Parathyroid adenoma (tissue), 2 donors: ENCODE results near the gene PNPLA3.

Source experiments
- H2AFZ ChIP-seq: fragments of 300-600 bp; sonication (generic); one replicate; pipeline ENCODE4 v1.7.0; 2017; ENCODE audit warnings: antibody characterized with exemption, mild to moderate bottlenecking
- H3K27ac ChIP-seq: fragments of 300-600 bp; sonication (generic); one replicate; pipeline ENCODE4 v1.7.0; 2017
- H3K27me3 ChIP-seq: fragments of 300-600 bp; sonication (generic); one replicate; pipeline ENCODE4 v1.7.0; 2017; ENCODE audit warnings: low read length; ENCODE audit not compliant: control insufficient read depth, insufficient read depth
- H3K36me3 ChIP-seq: fragments of 300-600 bp; sonication (generic); one replicate; pipeline ENCODE4 v1.7.0; 2017; ENCODE audit warnings: low read length; ENCODE audit not compliant: control insufficient read depth, insufficient read depth
- H3K4me1 ChIP-seq: fragments of 300-600 bp; sonication (generic); one replicate; pipeline ENCODE4 v1.7.0; 2017; ENCODE audit warnings: control low read depth
- H3K4me2 ChIP-seq: fragments of 300-600 bp; sonication (generic); one replicate; pipeline ENCODE4 v1.7.0; 2017; ENCODE audit warnings: low read length
- H3K4me3 ChIP-seq: fragments of 300-600 bp; sonication (generic); one replicate; pipeline ENCODE4 v1.7.0; 2017; ENCODE audit warnings: low read depth, low read length
- H3K79me2 ChIP-seq: fragments of 300-600 bp; sonication (generic); one replicate; pipeline ENCODE4 v1.7.0; 2017; ENCODE audit warnings: control low read depth
- H3K9ac ChIP-seq: fragments of 300-600 bp; sonication (generic); one replicate; pipeline ENCODE4 v1.7.0; 2017; ENCODE audit warnings: mild to moderate bottlenecking
- H3K9me3 ChIP-seq: fragments of 300-600 bp; sonication (generic); one replicate; pipeline ENCODE4 v1.7.0; 2017; ENCODE audit warnings: low read length; ENCODE audit not compliant: control insufficient read depth
- TF ChIP-seq, protein P1 (sequence below): fragments of 300-600 bp; sonication (generic); IDR thresholded peaks from one replicate; pipeline ENCODE4 v1.7.0; 2017; ENCODE audit warnings: antibody characterized with exemption, mild to moderate bottlenecking
- donor health status: primary hyperparathyroidism.

The PNPLA3 gene

DNA sequence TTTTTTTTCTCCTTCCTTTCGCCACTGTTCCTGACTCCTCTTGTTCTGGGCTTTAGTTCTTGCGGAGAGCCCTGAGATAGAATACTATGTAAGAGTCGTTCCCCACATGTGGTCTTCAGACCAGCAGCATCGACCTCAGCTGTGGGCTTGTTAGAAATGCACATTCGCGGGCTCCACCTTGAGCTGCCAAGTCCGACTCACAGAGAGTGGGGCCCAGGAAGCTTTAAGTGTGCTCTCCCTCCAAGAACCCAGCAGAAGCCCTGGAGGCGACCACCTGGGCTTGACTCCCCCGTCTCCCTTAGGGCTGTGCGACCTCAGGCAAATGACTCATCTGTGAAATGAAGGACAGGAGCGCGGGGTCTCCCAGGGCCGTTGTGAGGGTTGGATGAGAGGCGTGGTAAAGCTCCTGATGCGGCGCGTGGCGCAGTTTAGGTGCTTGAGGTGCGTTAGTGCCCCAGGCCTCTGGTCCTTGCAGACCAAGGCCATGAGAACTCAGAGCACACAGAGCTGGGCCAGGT is 50.5 kb downstream of the PNPLA3 start:
- H3K79me2 ChIP-seq: no peaks in the 10 kb centered on the region
- H3K4me2 ChIP-seq: no peak overlapping the region
- no peaks in the 10 kb centered on the region for H3K4me1 ChIP-seq
- TF ChIP-seq, protein P1, sequence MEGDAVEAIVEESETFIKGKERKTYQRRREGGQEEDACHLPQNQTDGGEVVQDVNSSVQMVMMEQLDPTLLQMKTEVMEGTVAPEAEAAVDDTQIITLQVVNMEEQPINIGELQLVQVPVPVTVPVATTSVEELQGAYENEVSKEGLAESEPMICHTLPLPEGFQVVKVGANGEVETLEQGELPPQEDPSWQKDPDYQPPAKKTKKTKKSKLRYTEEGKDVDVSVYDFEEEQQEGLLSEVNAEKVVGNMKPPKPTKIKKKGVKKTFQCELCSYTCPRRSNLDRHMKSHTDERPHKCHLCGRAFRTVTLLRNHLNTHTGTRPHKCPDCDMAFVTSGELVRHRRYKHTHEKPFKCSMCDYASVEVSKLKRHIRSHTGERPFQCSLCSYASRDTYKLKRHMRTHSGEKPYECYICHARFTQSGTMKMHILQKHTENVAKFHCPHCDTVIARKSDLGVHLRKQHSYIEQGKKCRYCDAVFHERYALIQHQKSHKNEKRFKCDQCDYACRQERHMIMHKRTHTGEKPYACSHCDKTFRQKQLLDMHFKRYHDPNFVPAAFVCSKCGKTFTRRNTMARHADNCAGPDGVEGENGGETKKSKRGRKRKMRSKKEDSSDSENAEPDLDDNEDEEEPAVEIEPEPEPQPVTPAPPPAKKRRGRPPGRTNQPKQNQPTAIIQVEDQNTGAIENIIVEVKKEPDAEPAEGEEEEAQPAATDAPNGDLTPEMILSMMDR: no peak
- no peak overlapping the region for H3K9ac ChIP-seq
- H3K27ac ChIP-seq: no peak overlapping the region
- H2AFZ ChIP-seq: no peak overlapping the region
- no peak overlapping the region for H3K4me3 ChIP-seq
- H3K27me3 ChIP-seq: no peaks in the 10 kb centered on the region
- H3K9me3 ChIP-seq: no peaks in the 10 kb centered on the region
- H3K36me3 ChIP-seq: no peaks in the 10 kb centered on the region

- Histone ChIP-seq H3K9me3 (no peaks in the 10 kb centered on the region), H3K9ac (no peak overlapping the region), H2AFZ (no peak overlapping the region), H3K4me1 (no peaks in the 10 kb centered on the region), H3K27me3 (no peaks in the 10 kb centered on the region), H3K79me2 (no peaks in the 10 kb centered on the region), H3K4me2 (no peak overlapping the region), H3K27ac (no peak overlapping the region), H3K4me3 (no peak overlapping the region), H3K36me3 (no peaks in the 10 kb centered on the region)
- TF ChIP-seq, protein P1: no peak
These were observed 51.4 kb downstream of the PNPLA3 start for GRCh38 chr22:43975041-43975440.

DNA sequence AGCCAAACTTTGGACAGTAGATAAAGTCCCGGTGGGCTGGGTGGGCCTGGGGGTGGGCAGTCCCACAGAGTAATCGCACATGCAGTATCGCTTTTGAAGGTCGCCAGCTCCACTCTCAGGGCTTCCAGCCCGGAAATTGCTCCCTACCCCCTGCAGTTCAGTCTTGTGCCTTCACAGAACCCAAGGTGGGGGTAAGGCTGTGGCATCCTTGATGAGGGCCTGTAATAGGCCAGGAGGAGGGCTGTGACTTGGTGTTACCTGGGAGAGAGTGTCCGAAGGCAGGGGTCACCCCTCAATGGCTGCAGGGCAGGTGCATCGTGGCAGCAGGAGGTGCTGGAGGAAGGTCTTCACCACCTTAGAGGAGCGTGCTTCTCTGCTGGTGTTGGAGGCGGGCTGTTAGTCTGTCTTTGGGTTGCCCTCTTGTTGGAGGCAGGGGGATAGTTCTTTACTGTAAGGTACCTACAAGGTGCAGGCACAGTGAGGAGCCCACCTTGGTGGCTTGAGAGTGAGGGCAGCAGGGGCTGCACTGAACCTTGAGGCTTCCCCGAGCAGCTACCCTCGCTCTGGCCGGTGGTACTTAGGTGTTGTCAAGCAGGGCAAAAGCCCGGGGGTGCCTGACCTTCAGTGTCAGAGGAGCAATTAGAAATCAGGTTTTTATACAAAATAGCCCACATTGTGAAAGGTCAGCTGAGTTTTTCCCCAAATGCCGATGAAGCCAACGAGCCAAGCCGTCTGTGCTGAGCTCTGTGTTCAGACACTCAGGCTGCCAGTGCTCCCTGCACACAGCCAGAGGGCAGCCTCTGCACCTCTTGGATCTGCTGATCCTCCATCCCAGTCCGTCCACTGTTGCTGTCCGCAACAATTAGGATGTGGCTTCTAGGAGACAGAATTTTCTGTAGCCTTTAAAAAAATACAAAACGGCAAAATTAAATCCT is 53.5 kb downstream of the PNPLA3 start:
- no peaks in the 10 kb centered on the region for H3K79me2 ChIP-seq
- TF ChIP-seq, protein P1: no peak
- H3K4me2 ChIP-seq: no peak overlapping the region
- H3K4me3 ChIP-seq: no peak overlapping the region
- no peaks in the 10 kb centered on the region for H3K4me1 ChIP-seq
- H3K27ac ChIP-seq: no peak overlapping the region
- no peaks in the 10 kb centered on the region for H3K36me3 ChIP-seq
- H3K9ac ChIP-seq: no peak overlapping the region
- H3K9me3 ChIP-seq: no peaks in the 10 kb centered on the region
- no peak overlapping the region for H2AFZ ChIP-seq
- H3K27me3 ChIP-seq: no peaks in the 10 kb centered on the region

DNA sequence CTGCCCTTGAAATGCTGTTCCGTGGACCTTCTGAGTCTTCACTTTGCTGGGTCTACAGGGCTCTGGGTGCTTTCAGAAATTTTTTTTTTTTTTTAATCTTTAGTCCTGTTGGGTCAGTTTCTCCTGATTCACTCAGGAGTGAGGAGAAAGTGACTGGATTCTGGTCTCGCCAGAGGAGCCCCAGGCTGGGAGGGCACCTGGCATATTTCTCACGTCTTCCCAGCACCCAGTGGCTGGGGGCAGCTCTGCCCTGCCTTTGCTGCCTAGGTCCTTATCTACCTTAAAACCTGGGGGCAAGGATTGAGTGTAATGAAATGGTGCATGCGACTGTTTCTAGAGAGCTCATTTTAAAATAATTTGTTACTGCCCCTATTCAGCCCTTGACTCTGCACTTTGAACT is 55.0 kb downstream of the PNPLA3 start:
- Histone ChIP-seq H3K4me2 (no peak overlapping the region), H3K36me3 (no peaks in the 10 kb centered on the region), H3K4me3 (no peak overlapping the region), H2AFZ (no peak overlapping the region), H3K27ac (no peak overlapping the region), H3K27me3 (no peaks in the 10 kb centered on the region), H3K9ac (no peak overlapping the region), H3K79me2 (no peaks in the 10 kb centered on the region), H3K4me1 (no peaks in the 10 kb centered on the region), H3K9me3 (no peaks in the 10 kb centered on the region)
- TF ChIP-seq, protein P1: no peak
